Activated naive CD4-positive, alpha-beta T cell treated with anti-CD3 and anti-CD28 coated beads, Interleukin-2, amount 50 U/mL, for 24 hours (primary cell): ENCODE results near the gene PCNT.
A peak's percentile ranks its signal among the peaks of the same experiment; 100 is the strongest.

Experiments used
- H3K27ac Mint-ChIP-seq: one replicate; pipeline ENCODE4 v1.8.0; 2021; ENCODE audit warnings: mild to moderate bottlenecking, mixed read lengths
- H3K27me3 Mint-ChIP-seq: one replicate; pipeline ENCODE4 v1.8.0; 2021; ENCODE audit warnings: mixed read lengths
- H3K36me3 Mint-ChIP-seq: one replicate; pipeline ENCODE4 v1.8.0; 2021; ENCODE audit warnings: mixed read lengths
- H3K4me1 Mint-ChIP-seq: one replicate; pipeline ENCODE4 v1.8.0; 2021; ENCODE audit warnings: mixed read lengths
- H3K4me3 Mint-ChIP-seq: one replicate; pipeline ENCODE4 v1.8.0; 2021; ENCODE audit warnings: mild to moderate bottlenecking, mixed read lengths
- H3K9me3 Mint-ChIP-seq: one replicate; pipeline ENCODE4 v1.8.0; 2021; ENCODE audit warnings: mixed read lengths

Gene PCNT

DNA sequence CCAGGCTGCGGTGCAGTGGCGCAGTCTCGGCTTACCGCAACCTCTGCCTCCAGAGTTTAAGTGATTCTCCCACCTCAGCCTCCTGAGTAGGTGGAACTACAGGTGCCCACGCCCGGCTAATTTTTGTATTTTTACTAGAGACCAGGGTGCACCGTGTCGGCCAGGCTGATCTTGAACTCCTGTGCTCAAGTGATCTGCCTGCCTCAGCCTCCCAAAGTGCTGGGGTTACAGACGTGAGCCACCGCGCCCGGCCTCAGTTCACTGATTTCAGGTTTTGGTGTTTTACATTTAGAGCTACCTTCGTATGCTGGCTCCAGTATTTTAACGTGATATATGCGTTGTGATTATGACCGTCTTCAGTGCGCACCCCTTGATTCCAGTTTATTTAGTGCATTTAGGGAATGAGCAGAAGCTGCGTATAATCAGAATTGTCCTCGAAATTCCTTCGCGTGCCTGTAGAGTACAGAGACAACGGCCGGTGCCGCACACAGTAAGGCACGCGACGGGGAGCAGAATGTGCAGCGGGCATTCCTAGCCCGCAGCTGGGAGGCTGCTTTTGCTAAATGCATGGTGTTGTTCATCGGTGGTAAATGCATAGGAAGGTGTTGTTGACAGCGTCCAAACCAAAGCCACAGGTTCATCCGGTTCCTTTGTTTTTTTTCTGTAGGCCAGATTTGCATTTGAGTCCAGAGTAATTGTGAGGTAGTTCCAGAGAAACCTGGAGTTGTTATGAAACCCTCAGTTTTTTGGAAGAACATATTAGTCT, 85.9 kb downstream of the PCNT start:
- Mint-ChIP-seq H3K4me3 (no peak overlapping the region), H3K36me3 (peaks cover 8% of the 10 kb centered on the region), H3K27ac (no peak overlapping the region)

GRCh38 chr21:46410516-46410915, 86.6 kb downstream of the PCNT start:
- H3K27me3 Mint-ChIP-seq, result no peaks in the 10 kb centered on the region
- no peak overlapping the region for H3K4me3 Mint-ChIP-seq
- no peak overlapping the region for H3K27ac Mint-ChIP-seq
- H3K4me1 Mint-ChIP-seq, result no peaks in the 10 kb centered on the region
- H3K36me3 Mint-ChIP-seq, result peaks cover 8% of the 10 kb centered on the region
- H3K9me3 Mint-ChIP-seq, result no peaks in the 10 kb centered on the region

More for the DNA sequence above, 85.9 kb downstream of the PCNT start:
- Mint-ChIP-seq H3K4me1 (no peaks in the 10 kb centered on the region), H3K27me3 (no peaks in the 10 kb centered on the region), H3K9me3 (no peaks in the 10 kb centered on the region)

- Mint-ChIP-seq H3K4me1 (no peaks in the 10 kb centered on the region), H3K9me3 (no peaks in the 10 kb centered on the region), H3K36me3 (peaks cover 8% of the 10 kb centered on the region), H3K27me3 (no peaks in the 10 kb centered on the region), H3K27ac (no peak overlapping the region), H3K4me3 (no peak overlapping the region)
Observed at GRCh38 chr21:46411236-46411635, 87.3 kb downstream of the PCNT start.

DNA sequence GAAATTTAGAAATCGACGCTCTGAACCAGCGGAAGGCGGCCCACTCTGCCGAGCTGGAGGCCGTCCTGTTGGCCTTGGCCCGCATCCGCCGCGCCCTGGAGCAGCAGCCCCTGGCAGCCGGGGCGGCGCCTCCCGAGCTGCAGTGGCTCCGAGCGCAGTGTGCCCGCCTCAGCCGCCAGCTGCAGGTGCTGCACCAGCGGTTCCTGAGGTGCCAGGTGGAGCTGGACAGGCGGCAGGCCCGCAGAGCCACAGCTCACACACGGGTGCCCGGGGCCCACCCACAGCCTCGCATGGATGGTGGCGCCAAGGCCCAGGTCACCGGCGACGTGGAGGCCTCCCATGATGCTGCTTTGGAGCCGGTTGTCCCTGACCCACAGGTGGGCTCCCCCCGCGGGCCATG, 87.7 kb downstream of the PCNT start:
- Mint-ChIP-seq H3K27ac (no peak overlapping the region), H3K27me3 (no peaks in the 10 kb centered on the region), H3K36me3 (peaks cover 8% of the 10 kb centered on the region), H3K4me1 (no peaks in the 10 kb centered on the region), H3K9me3 (no peaks in the 10 kb centered on the region), H3K4me3 (no peak overlapping the region)

GRCh38 chr21:46412521-46413364, 88.8 kb downstream of the PCNT start:
- H3K4me3 Mint-ChIP-seq, result no peak overlapping the region
- no peak overlapping the region for H3K27ac Mint-ChIP-seq
- no peaks in the 10 kb centered on the region for H3K4me1 Mint-ChIP-seq
- no peaks in the 10 kb centered on the region for H3K9me3 Mint-ChIP-seq
- peaks cover 5% of the 10 kb centered on the region for H3K36me3 Mint-ChIP-seq
- H3K27me3 Mint-ChIP-seq, result no peaks in the 10 kb centered on the region

GRCh38 chr21:46413365-46413696, 89.4 kb downstream of the PCNT start:
- Mint-ChIP-seq H3K9me3 (no peaks in the 10 kb centered on the region), H3K27me3 (no peaks in the 10 kb centered on the region), H3K4me1 (no peaks in the 10 kb centered on the region), H3K27ac (no peak overlapping the region), H3K36me3 (peaks cover 5% of the 10 kb centered on the region), H3K4me3 (no peak overlapping the region)

DNA sequence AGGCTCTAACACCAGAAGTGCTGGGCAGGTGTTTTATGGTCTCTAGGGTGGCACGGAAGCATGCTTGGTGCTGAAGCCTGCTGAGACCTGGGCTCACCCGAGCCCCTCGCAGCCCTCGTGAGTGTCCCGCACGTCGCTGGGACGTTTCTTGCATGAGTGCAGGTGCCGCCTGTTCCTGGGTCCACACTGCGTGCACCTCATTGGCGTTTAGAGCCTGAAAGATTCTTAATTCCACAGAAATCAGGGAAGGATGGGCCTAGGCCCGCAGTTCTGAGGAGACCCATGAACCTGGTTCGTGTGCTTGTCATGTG, 91.0 kb downstream of the PCNT start:
- H3K27me3 Mint-ChIP-seq, result no peaks in the 10 kb centered on the region
- H3K4me1 Mint-ChIP-seq, result no peaks in the 10 kb centered on the region
- peaks cover 7% of the 10 kb centered on the region for H3K36me3 Mint-ChIP-seq
- H3K27ac Mint-ChIP-seq, result no peak overlapping the region
- no peak overlapping the region for H3K4me3 Mint-ChIP-seq
- H3K9me3 Mint-ChIP-seq, result no peaks in the 10 kb centered on the region

GRCh38 chr21:46416551-46416950, 92.6 kb downstream of the PCNT start:
- Mint-ChIP-seq H3K36me3 (peaks cover 6% of the 10 kb centered on the region), H3K4me3 (no peak overlapping the region), H3K27ac (no peak overlapping the region), H3K4me1 (no peaks in the 10 kb centered on the region), H3K9me3 (no peaks in the 10 kb centered on the region), H3K27me3 (no peaks in the 10 kb centered on the region)

DNA sequence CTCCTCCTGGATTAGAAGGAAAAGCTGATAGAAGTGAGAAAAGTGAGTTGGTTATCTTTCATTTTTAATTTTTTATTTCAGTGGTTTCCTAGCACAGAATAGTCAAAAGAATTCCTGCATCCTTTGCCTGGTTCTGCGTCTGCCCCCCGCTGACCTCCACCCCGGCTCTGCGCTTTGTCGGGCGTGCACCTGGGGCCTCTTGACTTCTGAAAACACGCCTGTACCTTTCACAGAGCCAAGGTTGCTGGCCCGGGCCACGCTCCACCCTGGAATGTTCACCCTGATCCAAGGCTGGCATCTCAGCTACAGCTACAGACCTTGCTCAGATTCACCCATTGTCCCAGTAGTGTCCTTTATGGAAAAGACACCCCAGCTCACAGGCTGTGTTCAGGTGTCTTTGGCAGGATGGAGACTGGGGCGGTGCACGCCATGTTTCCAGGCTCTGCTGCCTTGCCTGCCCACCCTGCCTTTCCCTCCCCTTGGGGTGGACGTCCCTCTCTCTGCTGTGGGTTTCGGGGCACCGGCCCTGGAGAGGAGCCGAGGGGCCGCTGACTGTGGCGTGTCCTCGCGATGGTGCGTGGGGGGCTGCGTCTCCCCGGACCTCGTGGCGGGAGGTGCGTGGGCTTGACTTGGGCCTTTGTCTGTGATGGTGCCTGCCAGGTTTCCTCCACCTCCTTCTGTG, 94.5 kb downstream of the PCNT start:
- Mint-ChIP-seq H3K4me3 (no peak overlapping the region), H3K27me3 (no peaks in the 10 kb centered on the region), H3K27ac (no peak overlapping the region), H3K4me1 (peaks cover 5% of the 10 kb centered on the region), H3K9me3 (no peaks in the 10 kb centered on the region), H3K36me3 (peaks cover 4% of the 10 kb centered on the region)

DNA sequence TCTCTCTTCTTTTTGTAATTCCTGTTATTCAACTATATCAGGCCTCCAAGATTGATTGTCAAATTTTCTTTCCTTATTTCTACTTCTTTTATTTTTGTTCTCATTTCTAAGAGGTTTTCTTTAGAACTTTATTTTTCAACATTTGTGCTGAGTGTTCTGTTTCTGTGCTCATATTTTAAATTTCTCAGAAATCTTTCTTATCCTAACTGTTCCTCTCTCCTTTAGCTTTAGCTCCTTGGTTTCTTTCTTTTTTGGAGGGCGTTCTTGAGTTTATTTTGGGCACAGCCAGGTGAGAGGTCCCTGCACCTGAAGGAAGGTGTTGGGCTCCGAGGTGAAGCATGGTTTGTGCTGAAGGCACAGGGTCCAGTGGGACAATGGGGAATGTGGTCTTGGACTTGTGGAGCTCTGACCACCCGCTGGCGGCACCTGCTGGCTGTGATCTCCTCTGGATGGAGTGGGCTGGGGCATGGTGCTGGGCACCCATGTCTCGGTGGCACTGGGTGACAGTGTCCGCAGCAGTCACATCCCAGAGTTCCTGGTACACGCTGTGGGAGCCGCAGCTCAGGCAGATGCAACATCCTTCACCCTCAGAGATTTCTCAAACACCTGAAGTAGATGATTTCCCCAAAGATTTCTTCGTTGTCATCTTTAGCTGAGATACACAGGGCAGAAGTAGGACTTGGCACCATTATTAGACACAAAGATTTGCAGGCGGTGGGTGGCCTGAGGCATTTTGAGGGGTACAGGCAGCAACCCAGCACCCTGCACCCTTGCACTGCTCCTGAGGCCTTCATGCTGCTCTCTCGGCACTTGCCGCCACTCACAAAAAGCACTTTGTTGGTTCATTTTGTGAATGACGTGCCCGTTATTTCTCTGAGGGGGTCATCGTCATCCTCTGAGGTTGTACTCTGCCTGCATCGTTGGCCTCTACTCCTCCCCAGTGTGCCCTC, 96.6 kb downstream of the PCNT start:
- Mint-ChIP-seq H3K27ac (no peak overlapping the region), H3K4me1 (peaks cover 20% of the 10 kb centered on the region), H3K36me3 (peaks cover 4% of the 10 kb centered on the region)

GRCh38 chr21:46421191-46421750, 97.3 kb downstream of the PCNT start:
- H3K36me3 Mint-ChIP-seq, result peaks cover 4% of the 10 kb centered on the region
- no peak overlapping the region for H3K27ac Mint-ChIP-seq
- no peaks in the 10 kb centered on the region for H3K27me3 Mint-ChIP-seq
- H3K9me3 Mint-ChIP-seq, result no peaks in the 10 kb centered on the region
- peaks cover 22% of the 10 kb centered on the region for H3K4me1 Mint-ChIP-seq
- H3K4me3 Mint-ChIP-seq, result no peak overlapping the region

More for the DNA sequence above, 96.6 kb downstream of the PCNT start:
- no peaks in the 10 kb centered on the region for H3K9me3 Mint-ChIP-seq
- H3K27me3 Mint-ChIP-seq, result no peaks in the 10 kb centered on the region
- no peak overlapping the region for H3K4me3 Mint-ChIP-seq

DNA sequence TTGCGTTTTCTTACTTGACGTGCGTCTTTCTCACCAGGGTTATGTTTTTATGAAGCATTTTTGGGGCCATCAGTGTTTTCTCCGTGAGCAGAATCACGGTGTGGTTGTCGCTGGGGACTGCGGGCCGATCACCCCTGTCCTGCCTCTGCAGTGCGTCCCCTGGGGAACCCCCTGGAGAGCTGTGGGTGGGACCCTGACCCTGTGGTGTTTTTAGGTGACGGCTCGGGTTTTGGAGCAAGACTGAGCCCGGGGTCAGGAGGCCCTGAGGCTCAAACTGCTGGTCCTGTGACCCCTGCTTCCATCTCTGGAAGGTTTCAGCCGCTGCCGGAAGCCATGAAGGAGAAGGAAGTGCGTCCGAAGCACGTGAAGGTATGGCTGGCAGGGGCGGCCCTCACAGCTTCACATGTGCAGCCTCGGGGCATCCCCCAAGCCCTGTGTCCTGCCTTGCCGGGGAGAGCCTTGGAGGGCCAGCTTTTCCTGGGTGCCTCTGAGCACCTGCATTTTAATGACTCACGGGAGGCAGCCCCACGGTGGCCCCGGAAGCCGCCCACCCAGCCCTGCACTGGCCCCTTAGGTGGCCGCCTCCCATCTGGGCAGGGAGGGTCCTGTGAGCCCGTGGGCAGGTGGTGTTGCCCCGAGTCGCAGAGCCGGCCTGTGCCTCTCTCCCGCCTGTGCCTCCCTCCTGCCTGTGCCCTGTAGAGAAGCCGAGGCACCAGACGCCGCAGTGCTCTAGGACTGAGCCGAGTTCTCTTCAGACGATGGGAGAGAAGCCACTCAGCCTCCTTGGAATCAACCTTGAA, 98.0 kb downstream of the PCNT start:
- peaks cover 4% of the 10 kb centered on the region for H3K36me3 Mint-ChIP-seq

DNA sequence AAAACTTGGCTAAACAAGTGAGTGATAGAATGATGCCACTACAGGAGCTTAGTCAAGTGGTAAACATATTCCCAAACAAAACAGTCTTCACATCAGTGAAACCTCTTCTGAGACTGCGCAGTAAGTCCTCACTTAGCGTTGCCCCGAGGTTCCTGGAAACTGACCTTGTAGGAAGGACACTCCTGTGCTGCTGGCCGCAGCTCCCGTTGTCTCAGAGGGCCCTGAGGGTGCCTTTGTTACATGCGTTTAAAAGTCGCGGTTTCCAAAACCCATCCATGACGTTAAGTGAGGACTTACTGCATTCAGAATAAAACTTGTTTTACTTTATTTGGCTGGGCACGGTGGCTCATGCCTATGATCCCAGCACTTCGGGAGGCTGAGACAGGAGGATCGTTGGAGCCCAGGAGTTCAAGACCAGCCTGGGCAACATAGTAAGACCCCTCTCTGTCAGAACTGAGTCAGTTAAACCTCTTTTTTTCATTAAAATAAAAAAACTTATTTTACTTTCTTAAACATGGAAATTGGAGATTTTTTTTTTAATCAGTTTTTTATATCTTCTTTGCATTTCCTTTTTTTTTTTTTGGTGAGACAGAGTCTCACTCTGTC, 98.8 kb downstream of the PCNT start:
- Mint-ChIP-seq H3K36me3 (peaks cover 4% of the 10 kb centered on the region), H3K4me3 (no peak overlapping the region), H3K27ac (no peak overlapping the region), H3K4me1 (peaks cover 22% of the 10 kb centered on the region), H3K27me3 (no peaks in the 10 kb centered on the region), H3K9me3 (no peaks in the 10 kb centered on the region)

More for the DNA sequence above, 98.0 kb downstream of the PCNT start:
- H3K4me3 Mint-ChIP-seq, result no peak overlapping the region
- no peak overlapping the region for H3K27ac Mint-ChIP-seq
- H3K4me1 Mint-ChIP-seq, result peaks cover 22% of the 10 kb centered on the region
- H3K9me3 Mint-ChIP-seq, result no peaks in the 10 kb centered on the region
- no peaks in the 10 kb centered on the region for H3K27me3 Mint-ChIP-seq

DNA sequence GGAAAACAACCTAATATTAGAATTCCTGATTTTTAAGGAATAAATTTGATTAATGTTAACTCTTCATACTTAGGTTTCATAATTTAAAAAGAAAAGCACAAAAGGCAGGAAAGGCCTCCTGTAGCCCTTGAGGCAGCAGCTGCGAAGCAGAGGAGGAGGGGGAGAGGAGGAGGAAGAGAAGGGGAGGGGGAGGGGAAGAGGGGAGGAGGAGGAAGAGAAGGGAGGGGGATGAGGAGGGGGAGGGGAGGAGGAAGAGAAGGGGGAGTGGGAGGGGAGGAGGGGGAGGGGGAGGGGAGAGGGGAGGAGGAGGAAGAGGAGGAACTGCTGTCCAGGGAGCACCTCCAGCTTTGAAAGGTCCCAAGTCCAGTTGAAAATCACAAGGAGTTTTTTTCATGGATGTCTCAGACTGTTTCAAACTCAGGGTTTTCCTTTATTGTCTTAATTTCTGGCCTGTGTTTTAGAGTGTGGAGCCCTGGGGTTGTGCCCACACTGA, 99.6 kb downstream of the PCNT start:
- H3K4me3 Mint-ChIP-seq, result peak overlapping the region; percentile 15
- peaks cover 4% of the 10 kb centered on the region for H3K36me3 Mint-ChIP-seq
- H3K27ac Mint-ChIP-seq, result no peak overlapping the region
- H3K9me3 Mint-ChIP-seq, result no peaks in the 10 kb centered on the region
- peaks cover 22% of the 10 kb centered on the region for H3K4me1 Mint-ChIP-seq
- H3K27me3 Mint-ChIP-seq, result no peaks in the 10 kb centered on the region
